ENCODE results near the gene SARNP. TPM values are rescaled to one million over a fixed set of nuclear protein-coding genes. Genes with fewer than 3 reads are reported as not detected.
"Not testable (repeated sequence)": the region's sequence is repeated elsewhere in the genome, so short reads cannot be mapped to it uniquely, and the experiment has no call there.

The SARNP gene, protein sequence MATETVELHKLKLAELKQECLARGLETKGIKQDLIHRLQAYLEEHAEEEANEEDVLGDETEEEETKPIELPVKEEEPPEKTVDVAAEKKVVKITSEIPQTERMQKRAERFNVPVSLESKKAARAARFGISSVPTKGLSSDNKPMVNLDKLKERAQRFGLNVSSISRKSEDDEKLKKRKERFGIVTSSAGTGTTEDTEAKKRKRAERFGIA
- 166 and 266 TPM in 2 replicates for total RNA-seq (ENCODE audit: low replicate concordance)

- H3K4me2 ChIP-seq = peak within 1 kb of the TSS; percentile 93
Observed at GRCh38 chr12:55817345-55818139, at the start of gene SARNP, which contains the start of gene ORMDL2. TSS of gene SARNP (minus strand) at chr12:55817724. CDS start at chr12:55817701, 23 bp downstream. TSS of gene ORMDL2 (plus strand) at chr12:55818041. CDS start at chr12:55819000, 959 bp downstream.

DNA sequence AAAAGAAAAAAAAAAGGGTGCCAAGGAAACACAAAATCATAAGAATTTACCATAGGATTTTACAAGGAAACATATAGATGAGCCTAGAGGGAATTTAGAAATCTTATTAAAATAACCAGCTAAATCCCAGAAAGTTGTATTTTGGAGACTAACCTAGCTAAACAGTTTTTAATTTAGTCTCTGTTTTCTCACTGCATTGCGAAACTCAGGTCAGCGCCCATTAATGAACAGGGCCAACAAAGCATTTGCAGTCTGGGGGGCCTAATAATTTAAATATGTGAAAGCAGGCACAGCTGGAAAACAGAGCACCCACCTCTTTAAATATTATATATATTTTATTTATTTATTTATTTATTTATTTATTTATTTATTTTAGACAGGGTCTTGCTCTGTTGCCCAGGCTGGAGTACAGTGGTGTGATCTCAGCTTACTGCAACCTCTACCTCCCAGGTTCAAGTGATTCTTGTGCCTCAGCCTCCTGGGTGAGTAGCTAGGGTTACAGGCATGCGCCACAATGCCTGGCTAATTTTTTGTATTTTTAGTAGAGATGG, 49.0 kb upstream of the SARNP start:
- H3K4me3 ChIP-seq; H3K79me2 ChIP-seq (ENCODE audit: low read depth); H3F3A ChIP-seq (ENCODE audit: low read depth); H3K27ac ChIP-seq; H3K36me3 Mint-ChIP-seq; H3K27me3 ChIP-seq; H3K4me3 Mint-ChIP-seq; H3K36me3 ChIP-seq; H3K4me1 Mint-ChIP-seq; H3K27ac Mint-ChIP-seq; H3K9ac ChIP-seq; DNase-seq (ENCODE audit: low spot score); H3K4me2 ChIP-seq; H3K27me3 Mint-ChIP-seq (ENCODE audit: insufficient read depth, low read depth); H3K4me1 ChIP-seq; H2AFZ ChIP-seq (replicated peaks); H3K9me3 ChIP-seq (ENCODE audit: low read depth); H4K20me1 ChIP-seq (ENCODE audit: low read depth): not testable (repeated sequence)
- peaks cover 11% of the 10 kb centered on the region for H3K9me3 Mint-ChIP-seq

More at GRCh38 chr12:55817345-55818139, at the start of gene SARNP, which contains the start of gene ORMDL2:
- Histone ChIP-seq H3K36me3 (peaks cover 10% of the 10 kb centered on the region), H3K27ac (peak within 1 kb of the TSS; percentile 68), H3K9ac (peak within 1 kb of the TSS; percentile 94), H3K4me1 (peaks cover 14% of the 10 kb centered on the region), H3K9me3 (ENCODE audit: low read depth) (no peaks in the 10 kb centered on the region), H3F3A (ENCODE audit: low read depth) (peaks cover 36% of the 10 kb centered on the region), H4K20me1 (ENCODE audit: low read depth) (peaks cover 54% of the 10 kb centered on the region), H3K79me2 (ENCODE audit: low read depth) (peaks cover 70% of the 10 kb centered on the region), H3K4me3 (peak within 1 kb of the TSS; percentile 90), H2AFZ (replicated peaks) (peak within 1 kb of the TSS; percentile 87), H3K27me3 (no peaks in the 10 kb centered on the region)
- Mint-ChIP-seq H3K4me1 (peaks cover 21% of the 10 kb centered on the region), H3K9me3 (no peaks in the 10 kb centered on the region), H3K27me3 (ENCODE audit: insufficient read depth, low read depth) (no peaks in the 10 kb centered on the region), H3K4me3 (no peak within 1 kb of the TSS), H3K36me3 (peaks cover 20% of the 10 kb centered on the region), H3K27ac (no peak within 1 kb of the TSS)
- TF ChIP-seq EZH2 (IDR thresholded peaks at IDR 0.05) (no peak), EZH2phosphoT487 (IDR thresholded peaks at IDR 0.05) (no peak), CTCF (IDR thresholded peaks at IDR 0.05) (no peak)
- DNase-seq (ENCODE audit: low spot score) = peak; percentile 99

GRCh38 chr12:55865327-55865726, 47.8 kb upstream of the SARNP start:
- Histone ChIP-seq H2AFZ (replicated peaks) (no peak overlapping the region), H3K9ac (no peak overlapping the region)
- H3K36me3 Mint-ChIP-seq = no peaks in the 10 kb centered on the region

GRCh38 chr12:55862931-55863330, 45.4 kb upstream of the SARNP start:
- not testable (repeated sequence) for H3K36me3 Mint-ChIP-seq; DNase-seq (ENCODE audit: low spot score); H3K4me1 Mint-ChIP-seq; H3K27me3 ChIP-seq; H3K79me2 ChIP-seq (ENCODE audit: low read depth); H3K4me3 ChIP-seq; H3K4me3 Mint-ChIP-seq; H3K27me3 Mint-ChIP-seq (ENCODE audit: insufficient read depth, low read depth); H3K27ac Mint-ChIP-seq; H3K4me2 ChIP-seq; H2AFZ ChIP-seq (replicated peaks); H3F3A ChIP-seq (ENCODE audit: low read depth); H3K4me1 ChIP-seq; H4K20me1 ChIP-seq (ENCODE audit: low read depth); H3K9me3 ChIP-seq (ENCODE audit: low read depth); H3K27ac ChIP-seq; H3K9ac ChIP-seq; H3K36me3 ChIP-seq
- H3K9me3 Mint-ChIP-seq = peaks cover 11% of the 10 kb centered on the region

More at GRCh38 chr12:55865327-55865726, 47.8 kb upstream of the SARNP start:
- no peaks in the 10 kb centered on the region for H3K27me3 ChIP-seq
- Mint-ChIP-seq H3K27ac (no peak overlapping the region), H3K9me3 (peaks cover 11% of the 10 kb centered on the region), H3K27me3 (ENCODE audit: insufficient read depth, low read depth) (no peaks in the 10 kb centered on the region), H3K4me1 (no peaks in the 10 kb centered on the region), H3K4me3 (no peak overlapping the region)
- no peaks in the 10 kb centered on the region for H3K4me1 ChIP-seq
- H4K20me1 ChIP-seq (ENCODE audit: low read depth) = no peaks in the 10 kb centered on the region
- no peak overlapping the region for H3K4me2 ChIP-seq
- no peak for TF ChIP-seq CTCF (IDR thresholded peaks at IDR 0.05)
- no peak for TF ChIP-seq EZH2 (IDR thresholded peaks at IDR 0.05)
- no peak for TF ChIP-seq EZH2phosphoT487 (IDR thresholded peaks at IDR 0.05)
- H3K27ac ChIP-seq = no peak overlapping the region
- no peaks in the 10 kb centered on the region for H3F3A ChIP-seq (ENCODE audit: low read depth)
- no peaks in the 10 kb centered on the region for H3K79me2 ChIP-seq (ENCODE audit: low read depth)
- H3K9me3 ChIP-seq (ENCODE audit: low read depth) = no peaks in the 10 kb centered on the region
- DNase-seq (ENCODE audit: low spot score) = no peak
- H3K36me3 ChIP-seq = no peaks in the 10 kb centered on the region
- H3K4me3 ChIP-seq = no peak overlapping the region
